ENCODE results near the gene F13A1. TPM values are rescaled to one million over a fixed set of nuclear protein-coding genes. Genes with fewer than 3 reads are reported as not detected.

F13A1 gene
- total and polyA plus RNA-seq, 2 of the 8 experiments (the other 6 are each of a cell fraction or from before 2014, with no cell fraction given) = 0.57 to 1.5 TPM

GRCh38 chr6:6169141-6169540 lies 151.3 kb downstream of the F13A1 start:
- no peaks in the 10 kb centered on the region for H3K9me3 ChIP-seq (ENCODE audit: insufficient read depth in 2 of 2, low read depth in 1 of 2, low read length in 1 of 2)
- peaks cover 0 to 2% of the 10 kb centered on the region in 2 experiments for H4K20me1 ChIP-seq (replicated peaks in 1 of 2; ENCODE audit: control insufficient read depth in 1 of 2, insufficient read depth in 2 of 2, low read length in 2 of 2)
- H2AK5ac ChIP-seq (ENCODE audit: low read depth, low read length) = no peak overlapping the region
- H2BK5ac ChIP-seq (ENCODE audit: low read depth, low read length) = no peak overlapping the region
- no peak overlapping the region for H2BK20ac ChIP-seq (ENCODE audit: low read length)
- H4K5ac ChIP-seq (ENCODE audit: insufficient read length, low read depth, low read length) = no peak overlapping the region
- H2BK12ac ChIP-seq (ENCODE audit: low read depth, low read length) = no peak overlapping the region
- H3K4me3 ChIP-seq (ENCODE audit: extremely low read depth in 1 of 4, insufficient read depth in 2 of 4, low read depth in 3 of 4, low read length in 4 of 4) = no peak overlapping the region
- no peak overlapping the region for H4K8ac ChIP-seq (ENCODE audit: extremely low read depth, insufficient read depth, low read length)
- no peak overlapping the region for H3K27ac ChIP-seq (ENCODE audit: low read depth, low read length)
- H3K23me2 ChIP-seq (ENCODE audit: low read depth, low read length) = no peaks in the 10 kb centered on the region
- 55% methylated on average over 1 of the region's 1 CpG; no CpG with 5 or more reads in 1 of the 2 experiments for WGBS, 2 experiments (ENCODE audit: extremely low coverage in 1 of 2, insufficient coverage in 1 of 2, insufficient read length in 1 of 2, insufficient replicate concordance in 2 of 2, low coverage in 1 of 2, low lambda C conversion rate in 2 of 2, missing lambda C conversion rate in 1 of 2)
- no peak overlapping the region for H2AFZ ChIP-seq (ENCODE audit: low read length)
- FAIRE-seq (no peak), DNase-seq (ENCODE audit: low read depth in 1 of 2, low spot score in 2 of 2) (no peak)
- no peak overlapping the region for H3K4me2 ChIP-seq (ENCODE audit: insufficient read depth in 1 of 2, low read depth in 2 of 2, low read length in 2 of 2)
- no peak overlapping the region for H3K4ac ChIP-seq (replicated peaks; ENCODE audit: insufficient read length, low read depth, low read length)
- H3K27me3 ChIP-seq (replicated peaks in 1 of 4; ENCODE audit: control insufficient read depth in 3 of 4, extremely low read depth in 1 of 4, insufficient read depth in 3 of 4, low read length in 3 of 4) = no peaks in the 10 kb centered on the region; a peak in 1 of 7 replicates
- ChIA-PET POLR2A (ENCODE audit: partially characterized antibody) (no interaction called here), CTCF (ENCODE audit: partially characterized antibody) (interaction anchor here (1.3 to 2.0 kb wide), 3 partner anchors 12 to 34 kb away, joined by 3 to 5 read pairs (median 4); no protein-coding TSS in a partner anchor)
- no peak overlapping the region for H3K9ac ChIP-seq (replicated peaks in 1 of 4; ENCODE audit: extremely low read depth in 1 of 4, low read depth in 3 of 4, low read length in 3 of 4)
- H3K79me2 ChIP-seq (ENCODE audit: control insufficient read depth in 1 of 2, insufficient read depth in 2 of 2, low read length in 2 of 2) = no peaks in the 10 kb centered on the region
- TF ChIP-seq CREB1 (IDR thresholded peaks at IDR 0.05) (0 out of 2 replicates have a peak, but pooled peaks have one; percentile 28), CBX8 (IDR thresholded peaks at IDR 0.05; ENCODE audit: borderline replicate concordance, low read depth, low read length) (no peak), TEAD4 (IDR thresholded peaks at IDR 0.05; ENCODE audit: low read depth, low read length) (0 out of 2 replicates have a peak, but pooled peaks have one; percentile 14), MAX (IDR thresholded peaks at IDR 0.05) (no peak), EP300 (IDR thresholded peaks at IDR 0.05; ENCODE audit: borderline replicate concordance in 1 of 2, low read depth in 2 of 2, low read length in 2 of 2) (peak in 1 of 2 experiments; percentile 56; a peak in 1 of 3 replicates), RAD21 (IDR thresholded peaks at IDR 0.05 in 1 of 2, conservative IDR thresholded peaks at IDR 0.05 in 1 of 2; ENCODE audit: low read depth in 2 of 2, low read length in 2 of 2) (no peak), SP1 (IDR thresholded peaks at IDR 0.05; ENCODE audit: low read depth, low read length) (peak; percentile 94), GTF2F1 (IDR thresholded peaks at IDR 0.05; ENCODE audit: borderline replicate concordance, low read depth, low read length) (no peak), TCF12 (IDR thresholded peaks at IDR 0.05; ENCODE audit: low read depth, low read length) (0 out of 2 replicates have a peak, but pooled peaks have one; percentile 48)
- H4K91ac ChIP-seq (replicated peaks; ENCODE audit: insufficient read length, low read length) = no peak overlapping the region
- H3K23ac ChIP-seq (ENCODE audit: insufficient read length) = no peak overlapping the region
- H3K14ac ChIP-seq (ENCODE audit: insufficient read length) = no peak overlapping the region
- H3K18ac ChIP-seq (ENCODE audit: extremely low read depth, low read length) = no peak overlapping the region
- no peak overlapping the region for H2BK15ac ChIP-seq (ENCODE audit: low read length)
- no peak overlapping the region for H3K56ac ChIP-seq (replicated peaks; ENCODE audit: insufficient read length, low read depth, low read length)
- no peaks in the 10 kb centered on the region for H3K79me1 ChIP-seq (ENCODE audit: low read depth, low read length)
- no peak overlapping the region for H2BK120ac ChIP-seq (replicated peaks; ENCODE audit: low read depth, low read length)
- H3K36me3 ChIP-seq (ENCODE audit: control insufficient read depth in 2 of 4, insufficient read depth in 4 of 4, low read length in 3 of 4) = no peaks in the 10 kb centered on the region
- H3K4me1 ChIP-seq (replicated peaks in 1 of 4; ENCODE audit: control insufficient read depth in 3 of 4, insufficient read depth in 4 of 4, low read length in 3 of 4) = peaks cover 0 to 6% (median 3%) of the 10 kb centered on the region in 4 experiments; a peak in 4 of 7 replicates

All from H1 (cell line).